Neural progenitor cell (in vitro differentiated cells): ENCODE results near the gene DLGAP3. TPM values are rescaled to one million over a fixed set of nuclear protein-coding genes. Genes with fewer than 3 reads are reported as not detected.

Experiments used
- DNase-seq: peaks from one replicate; pipeline ENCODE4 v3.0.0-alpha.2; 2016; ENCODE audit warnings: low spot score
- H2AFZ ChIP-seq: fragments of 200-600 bp; sonication (generic); replicated peaks from 2 replicates; pipeline ENCODE4 v1.6.1; 2016; ENCODE audit warnings: antibody characterized with exemption
- H3F3A ChIP-seq: fragments of 200-600 bp; sonication (generic); 2 replicates; pipeline ENCODE4 v1.6.1; 2016; ENCODE audit warnings: antibody characterized with exemption, low read depth
- H3K27ac ChIP-seq: fragments of 200-600 bp; sonication (generic); 2 replicates; pipeline ENCODE4 v1.5.1; 2016; ENCODE audit warnings: mild to moderate bottlenecking
- H3K27me3 ChIP-seq: fragments of 200-600 bp; sonication (generic); 2 replicates; pipeline ENCODE4 v1.6.1; 2016; ENCODE audit warnings: mild to moderate bottlenecking, moderate library complexity
- H3K36me3 ChIP-seq: fragments of 200-600 bp; sonication (generic); 2 replicates; pipeline ENCODE4 v1.5.1; 2016
- H3K4me1 ChIP-seq: fragments of 200-600 bp; sonication (generic); 2 replicates; pipeline ENCODE4 v1.6.1; 2016; ENCODE audit warnings: mixed run types
- H3K4me2 ChIP-seq: fragments of 200-600 bp; sonication (generic); 2 replicates; pipeline ENCODE4 v1.6.1; 2016
- H3K4me3 ChIP-seq: fragments of 200-600 bp; sonication (generic); 2 replicates; pipeline ENCODE4 v1.5.1; 2016
- H3K79me2 ChIP-seq: fragments of 200-600 bp; sonication (generic); 2 replicates; pipeline ENCODE4 v1.6.1; 2016; ENCODE audit warnings: low read depth
- H3K9ac ChIP-seq: fragments of 200-600 bp; sonication (generic); 2 replicates; pipeline ENCODE4 v1.6.1; 2016
- H3K9me3 ChIP-seq: fragments of 200-600 bp; sonication (generic); 2 replicates; pipeline ENCODE4 v1.5.1; 2016; ENCODE audit warnings: low read depth
- H4K20me1 ChIP-seq: fragments of 200-600 bp; sonication (generic); 2 replicates; pipeline ENCODE4 v1.6.1; 2016; ENCODE audit warnings: low read depth
- H3K27ac Mint-ChIP-seq: 3 replicates; pipeline ENCODE4 v1.8.0; 2021; ENCODE audit warnings: mixed read lengths
- H3K27me3 Mint-ChIP-seq: 2 replicates; pipeline ENCODE4 v1.8.0; 2022; ENCODE audit warnings: low read depth, mild to moderate bottlenecking, inconsistent platforms, moderate library complexity, mixed read lengths; ENCODE audit not compliant: insufficient read depth
- H3K36me3 Mint-ChIP-seq: 3 replicates; pipeline ENCODE4 v1.8.0; 2021; ENCODE audit warnings: mixed read lengths
- H3K4me1 Mint-ChIP-seq: 3 replicates; pipeline ENCODE4 v1.8.0; 2021; ENCODE audit warnings: mixed read lengths
- H3K4me3 Mint-ChIP-seq: 3 replicates; pipeline ENCODE4 v1.8.0; 2021; ENCODE audit warnings: mild to moderate bottlenecking, moderate library complexity, mixed read lengths
- H3K9me3 Mint-ChIP-seq: 3 replicates; pipeline ENCODE4 v1.8.0; 2020; ENCODE audit warnings: mixed read lengths
- EZH2 ChIP-seq: fragments of 200-600 bp; sonication (generic); IDR thresholded peaks from 2 replicates; pipeline ENCODE4 v1.6.1; 2017; ENCODE audit warnings: antibody characterized with exemption, mild to moderate bottlenecking, moderate library complexity
- EZH2phosphoT487 ChIP-seq: fragments of 200-600 bp; sonication (generic); IDR thresholded peaks from 2 replicates; pipeline ENCODE4 v1.6.1; 2017; ENCODE audit warnings: antibody characterized with exemption
- total RNA-seq: library from RNA; depleted of rRNA; stranded (reverse); fragments of >200 nt; gene quantifications from 2 replicates; pipeline ENCODE4 v1.2.3, GENCODE V29; 2015; ENCODE audit warnings: low replicate concordance
- TF ChIP-seq, protein P1 (sequence below): fragments of 200-600 bp; sonication (generic); IDR thresholded peaks from 2 replicates; pipeline ENCODE4 v1.5.1; 2017; ENCODE audit warnings: antibody characterized with exemption, mild to moderate bottlenecking

DLGAP3 gene
- total RNA-seq, 1 donor from 2014 or later: not detected

DNA sequence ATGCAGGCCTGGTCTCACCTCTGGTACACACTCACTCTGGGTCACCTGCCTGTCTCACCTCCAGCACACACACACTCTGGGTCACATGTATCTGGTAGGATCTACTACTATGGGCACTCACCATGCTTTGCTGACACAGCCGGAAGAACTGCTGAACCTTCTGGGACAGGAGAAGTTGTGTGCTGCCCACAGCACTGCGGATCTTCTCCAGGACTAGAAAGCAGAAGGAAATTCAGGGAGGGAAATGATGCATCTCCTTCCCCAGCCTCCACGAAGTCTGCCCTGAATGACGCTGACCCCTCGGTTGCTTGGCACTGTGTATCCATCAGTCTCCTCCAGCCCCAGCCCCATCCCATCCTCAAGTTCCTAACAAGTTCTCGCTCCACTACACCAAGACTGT, 62.0 kb downstream of the DLGAP3 start:
- peaks cover 68% of the 10 kb centered on the region for H3K27me3 ChIP-seq
- H3K27ac ChIP-seq: no peak overlapping the region
- H3K4me1 Mint-ChIP-seq: peaks cover 9% of the 10 kb centered on the region
- H4K20me1 ChIP-seq: no peaks in the 10 kb centered on the region
- H3F3A ChIP-seq: no peaks in the 10 kb centered on the region
- H3K36me3 Mint-ChIP-seq: no peaks in the 10 kb centered on the region
- peaks cover 25% of the 10 kb centered on the region for H3K27me3 Mint-ChIP-seq
- H3K36me3 ChIP-seq: no peaks in the 10 kb centered on the region
- peaks cover 2% of the 10 kb centered on the region for H3K9me3 Mint-ChIP-seq
- no peaks in the 10 kb centered on the region for H3K4me1 ChIP-seq
- H3K4me3 Mint-ChIP-seq: peak overlapping the region; percentile 11
- no peaks in the 10 kb centered on the region for H3K9me3 ChIP-seq
- H3K9ac ChIP-seq: no peak overlapping the region
- TF ChIP-seq, protein P1, sequence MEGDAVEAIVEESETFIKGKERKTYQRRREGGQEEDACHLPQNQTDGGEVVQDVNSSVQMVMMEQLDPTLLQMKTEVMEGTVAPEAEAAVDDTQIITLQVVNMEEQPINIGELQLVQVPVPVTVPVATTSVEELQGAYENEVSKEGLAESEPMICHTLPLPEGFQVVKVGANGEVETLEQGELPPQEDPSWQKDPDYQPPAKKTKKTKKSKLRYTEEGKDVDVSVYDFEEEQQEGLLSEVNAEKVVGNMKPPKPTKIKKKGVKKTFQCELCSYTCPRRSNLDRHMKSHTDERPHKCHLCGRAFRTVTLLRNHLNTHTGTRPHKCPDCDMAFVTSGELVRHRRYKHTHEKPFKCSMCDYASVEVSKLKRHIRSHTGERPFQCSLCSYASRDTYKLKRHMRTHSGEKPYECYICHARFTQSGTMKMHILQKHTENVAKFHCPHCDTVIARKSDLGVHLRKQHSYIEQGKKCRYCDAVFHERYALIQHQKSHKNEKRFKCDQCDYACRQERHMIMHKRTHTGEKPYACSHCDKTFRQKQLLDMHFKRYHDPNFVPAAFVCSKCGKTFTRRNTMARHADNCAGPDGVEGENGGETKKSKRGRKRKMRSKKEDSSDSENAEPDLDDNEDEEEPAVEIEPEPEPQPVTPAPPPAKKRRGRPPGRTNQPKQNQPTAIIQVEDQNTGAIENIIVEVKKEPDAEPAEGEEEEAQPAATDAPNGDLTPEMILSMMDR: no peak
- no peak for TF ChIP-seq EZH2
- TF ChIP-seq EZH2phosphoT487: no peak
- no peaks in the 10 kb centered on the region for H3K79me2 ChIP-seq
- no peak for DNase-seq
- no peak overlapping the region for H3K27ac Mint-ChIP-seq
- H3K4me2 ChIP-seq: no peak overlapping the region
- H3K4me3 ChIP-seq: no peak overlapping the region
- H2AFZ ChIP-seq: no peak overlapping the region

DNA sequence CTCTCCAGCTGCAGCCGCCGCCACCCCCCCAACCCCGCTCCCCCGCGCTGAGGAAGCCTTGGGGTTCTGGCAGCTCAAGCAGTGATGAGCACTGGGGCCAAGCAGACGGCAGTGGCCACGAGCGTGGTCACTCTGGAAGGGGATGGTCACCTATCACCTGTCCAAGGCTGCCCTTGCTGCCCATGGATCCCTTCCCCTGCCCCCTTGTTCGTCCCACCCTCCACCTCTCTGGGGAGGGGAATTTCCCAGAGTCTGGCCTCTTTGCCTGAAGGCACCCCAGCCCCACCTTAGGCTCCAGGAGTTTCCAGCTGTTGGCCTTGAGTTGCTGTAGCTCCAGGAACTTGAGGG, 62.7 kb downstream of the DLGAP3 start:
- Mint-ChIP-seq H3K4me3 (peak overlapping the region; percentile 80), H3K27ac (no peak overlapping the region), H3K4me1 (peaks cover 9% of the 10 kb centered on the region), H3K27me3 (peaks cover 23% of the 10 kb centered on the region), H3K36me3 (no peaks in the 10 kb centered on the region), H3K9me3 (peaks cover 2% of the 10 kb centered on the region)
- Histone ChIP-seq H3K36me3 (no peaks in the 10 kb centered on the region), H3F3A (no peaks in the 10 kb centered on the region), H3K79me2 (no peaks in the 10 kb centered on the region), H3K4me3 (peak overlapping the region; percentile 69), H4K20me1 (no peaks in the 10 kb centered on the region), H3K4me1 (no peaks in the 10 kb centered on the region), H3K9me3 (no peaks in the 10 kb centered on the region), H3K27me3 (peaks cover 68% of the 10 kb centered on the region), H2AFZ (peak overlapping the region; percentile 99), H3K9ac (no peak overlapping the region), H3K4me2 (peak overlapping the region; percentile 94), H3K27ac (no peak overlapping the region)
- DNase-seq: no peak
- TF ChIP-seq, protein P1: no peak
- TF ChIP-seq EZH2phosphoT487 (no peak), EZH2 (no peak)

DNA sequence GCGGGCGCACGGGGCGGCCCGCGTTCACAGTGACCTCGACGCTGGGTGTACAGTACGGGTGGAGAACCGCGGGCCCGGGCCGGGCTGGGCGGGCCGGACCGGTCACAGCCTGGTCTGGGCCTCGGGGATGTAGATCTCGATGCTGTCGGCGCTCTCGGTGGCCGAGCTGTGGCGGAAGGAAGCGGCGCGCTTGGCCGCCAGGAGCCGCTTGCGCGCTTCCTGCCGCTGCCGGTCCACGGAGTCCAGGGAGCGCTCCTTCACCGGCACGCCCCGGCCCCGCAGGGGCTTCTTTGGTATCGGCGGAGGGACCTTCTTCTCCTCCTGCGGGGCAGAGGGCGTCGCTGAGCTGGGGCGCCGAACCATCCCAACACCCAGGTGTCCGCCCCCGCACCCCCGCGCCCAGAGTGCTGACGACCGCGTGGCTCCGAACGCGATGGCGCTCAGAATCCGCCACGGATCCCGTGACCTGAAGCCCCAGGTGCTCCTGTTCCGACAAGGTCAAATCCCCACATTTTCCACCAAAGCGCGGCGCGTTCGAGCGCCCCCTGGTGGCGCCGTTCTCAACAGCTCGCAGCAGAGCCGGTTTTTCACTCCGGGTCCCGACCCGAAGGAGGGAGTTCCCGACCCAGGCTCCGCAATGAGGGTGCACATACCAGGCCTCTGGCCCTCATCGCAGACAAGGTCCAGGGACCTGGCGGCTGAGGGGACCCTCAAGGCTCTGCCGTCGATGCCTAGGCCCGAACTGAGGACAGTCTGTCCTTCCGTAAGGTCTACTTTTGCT, 63.3 kb downstream of the DLGAP3 start:
- no peak overlapping the region for H3K27ac ChIP-seq
- peak overlapping the region; percentile 69 for H3K4me3 ChIP-seq
- H3K27me3 ChIP-seq: peaks cover 68% of the 10 kb centered on the region
- no peaks in the 10 kb centered on the region for H3K36me3 ChIP-seq
- no peaks in the 10 kb centered on the region for H3K9me3 ChIP-seq
- Mint-ChIP-seq H3K27me3 (peaks cover 23% of the 10 kb centered on the region), H3K9me3 (peaks cover 2% of the 10 kb centered on the region), H3K4me1 (peaks cover 9% of the 10 kb centered on the region), H3K36me3 (no peaks in the 10 kb centered on the region), H3K27ac (no peak overlapping the region), H3K4me3 (peak overlapping the region; percentile 80)
- H3K9ac ChIP-seq: no peak overlapping the region
- H3K4me1 ChIP-seq: no peaks in the 10 kb centered on the region
- no peaks in the 10 kb centered on the region for H3F3A ChIP-seq
- no peaks in the 10 kb centered on the region for H3K79me2 ChIP-seq
- H2AFZ ChIP-seq: peak overlapping the region; percentile 99
- peak; percentile 72 for TF ChIP-seq EZH2
- peak; percentile 37 for TF ChIP-seq EZH2phosphoT487
- TF ChIP-seq, protein P1: peak; percentile 95
- peak overlapping the region; percentile 94 for H3K4me2 ChIP-seq
- DNase-seq: peak; percentile 85
- no peaks in the 10 kb centered on the region for H4K20me1 ChIP-seq
